Activated gamma-delta T cell (primary cell): ENCODE data around the gene RAET1G.
A peak's percentile ranks its signal among the peaks of the same experiment; 100 is the strongest.
"Not testable (repeated sequence)": the region's sequence is repeated elsewhere in the genome, so short reads cannot be mapped to it uniquely, and the experiment has no call there.

Experiments
- DNase-seq: peaks from one replicate; lab custom pipeline; 2025; lab: John Stamatoyannopoulos, UW
- total RNA-seq, 2 donors: gene quantifications; one replicate each; lab custom pipeline; 2026; lab: John Stamatoyannopoulos, UW

RAET1G gene
- total RNA-seq = 0 to 0.05 reads per million in 2 donors

GRCh38 chr6:149922642-149923326 lies at the start of gene RAET1G:
Gene RAET1G, minus strand, starts transcription at chr6:149923121. Its CDS starts 111 bp downstream, at chr6:149923010.
- peak; percentile 26 for DNase-seq

- no peak for DNase-seq
These were observed 46.7 kb upstream of the RAET1G start for GRCh38 chr6:149969635-149970034.

- not testable (repeated sequence) for DNase-seq
These were observed 46.0 kb upstream of the RAET1G start for GRCh38 chr6:149968909-149969308.

- DNase-seq = not testable (repeated sequence)
These were observed 45.1 kb upstream of the RAET1G start for GRCh38 chr6:149967999-149968398.

- no peak for DNase-seq
These were observed 44.7 kb upstream of the RAET1G start for GRCh38 chr6:149967591-149967990.

- DNase-seq = not testable (repeated sequence)
These were observed 43.4 kb upstream of the RAET1G start for GRCh38 chr6:149966319-149966718.

- no peak for DNase-seq
These were observed 42.5 kb upstream of the RAET1G start for GRCh38 chr6:149965194-149966020.

GRCh38 chr6:149964308-149965193 lies 41.6 kb upstream of the RAET1G start:
- no peak for DNase-seq

GRCh38 chr6:149963462-149964307 lies 40.8 kb upstream of the RAET1G start, which contains the start of gene ULBP1:
Gene ULBP1, plus strand, starts transcription at chr6:149963943. Its CDS starts 107 bp downstream, at chr6:149964050.
- peak; percentile 54 for DNase-seq

- no peak for DNase-seq
These were observed 40.2 kb upstream of the RAET1G start for GRCh38 chr6:149963212-149963461.

- DNase-seq = no peak
These were observed 39.7 kb upstream of the RAET1G start for GRCh38 chr6:149962461-149963211.

- no peak for DNase-seq
These were observed 39.0 kb upstream of the RAET1G start for GRCh38 chr6:149961728-149962425.

GRCh38 chr6:149960488-149960887 lies 37.6 kb upstream of the RAET1G start:
- DNase-seq = no peak

GRCh38 chr6:149959806-149960205 lies 36.9 kb upstream of the RAET1G start:
- DNase-seq = not testable (repeated sequence)

GRCh38 chr6:149958124-149958523 lies 35.2 kb upstream of the RAET1G start:
- DNase-seq = not testable (repeated sequence)

- DNase-seq = not testable (repeated sequence)
These were observed 32.9 kb upstream of the RAET1G start for GRCh38 chr6:149955654-149956317.

GRCh38 chr6:149954984-149955653 lies 32.2 kb upstream of the RAET1G start:
- DNase-seq = not testable (repeated sequence)

- DNase-seq = not testable (repeated sequence)
These were observed 31.5 kb upstream of the RAET1G start for GRCh38 chr6:149954328-149954983.
